Right lobe of liver (tissue), 4 donors: Measurements from ENCODE around the gene SPNS2.

ENCODE experiments used
- POLR2A ChIP-seq: fragments of 450-650 bp; IDR thresholded peaks from one replicate; pipeline ENCODE4 v1.6.1; 2017; ENCODE audit warnings: antibody characterized with exemption, mild to moderate bottlenecking
- TF ChIP-seq, protein P1 (sequence below), 4 donors: fragments of 200-600 bp in 3 of 4; fragments of 450-650 bp in 1 of 4; IDR thresholded peaks; one replicate each; pipeline versions ENCODE4 v1.5.1 to v1.8.0; 2016 to 2022; ENCODE audit warnings: antibody characterized with exemption in 4 of 4, mild to moderate bottlenecking in 2 of 4
- donor health status: DM: no; HTN: no; CAD: no.
- donor health status: DM: no; HTN: no; CAD: no.
- donor health status: DM: no; HTN: yes; CAD: no.

DNA sequence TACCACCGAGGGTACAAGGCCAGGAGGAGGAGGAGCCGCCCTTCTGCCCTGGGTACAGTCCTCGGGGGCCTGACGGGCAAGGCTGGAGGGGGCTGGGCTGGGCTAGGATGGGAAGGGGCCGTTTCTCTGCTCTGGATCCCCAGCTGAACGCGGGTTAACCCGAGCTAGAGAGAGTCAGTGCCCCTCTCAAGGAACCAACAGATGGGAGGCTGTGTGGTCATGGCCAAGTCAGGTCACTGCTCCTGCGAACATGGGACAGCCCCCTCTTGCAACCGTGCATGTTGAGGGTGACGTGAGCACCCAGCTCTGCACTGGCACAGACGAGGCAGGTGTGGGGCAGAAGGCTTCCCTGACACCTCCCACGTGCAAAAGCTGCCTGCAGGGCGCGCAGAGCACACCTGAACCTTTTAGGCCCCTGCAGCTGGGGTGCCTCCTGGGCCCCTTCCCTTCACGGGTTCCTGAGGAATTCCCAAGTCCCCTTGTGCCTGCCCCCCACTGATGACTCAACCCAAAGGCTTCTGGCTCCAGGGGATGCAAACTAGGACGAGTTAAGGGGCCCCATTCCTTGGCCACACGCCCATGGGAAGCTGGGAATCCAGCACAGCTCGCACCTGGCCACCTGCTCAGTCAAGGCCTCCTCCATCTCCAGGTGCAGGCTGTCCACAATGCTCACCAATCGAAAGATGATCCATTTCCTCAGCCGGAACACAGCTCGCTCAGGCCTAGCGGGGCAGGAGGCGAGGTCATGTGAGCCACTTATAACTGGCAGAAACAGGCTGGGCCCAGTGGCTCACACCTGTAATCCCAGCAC, 50.2 kb downstream of the SPNS2 start:
- TF ChIP-seq, protein P1, sequence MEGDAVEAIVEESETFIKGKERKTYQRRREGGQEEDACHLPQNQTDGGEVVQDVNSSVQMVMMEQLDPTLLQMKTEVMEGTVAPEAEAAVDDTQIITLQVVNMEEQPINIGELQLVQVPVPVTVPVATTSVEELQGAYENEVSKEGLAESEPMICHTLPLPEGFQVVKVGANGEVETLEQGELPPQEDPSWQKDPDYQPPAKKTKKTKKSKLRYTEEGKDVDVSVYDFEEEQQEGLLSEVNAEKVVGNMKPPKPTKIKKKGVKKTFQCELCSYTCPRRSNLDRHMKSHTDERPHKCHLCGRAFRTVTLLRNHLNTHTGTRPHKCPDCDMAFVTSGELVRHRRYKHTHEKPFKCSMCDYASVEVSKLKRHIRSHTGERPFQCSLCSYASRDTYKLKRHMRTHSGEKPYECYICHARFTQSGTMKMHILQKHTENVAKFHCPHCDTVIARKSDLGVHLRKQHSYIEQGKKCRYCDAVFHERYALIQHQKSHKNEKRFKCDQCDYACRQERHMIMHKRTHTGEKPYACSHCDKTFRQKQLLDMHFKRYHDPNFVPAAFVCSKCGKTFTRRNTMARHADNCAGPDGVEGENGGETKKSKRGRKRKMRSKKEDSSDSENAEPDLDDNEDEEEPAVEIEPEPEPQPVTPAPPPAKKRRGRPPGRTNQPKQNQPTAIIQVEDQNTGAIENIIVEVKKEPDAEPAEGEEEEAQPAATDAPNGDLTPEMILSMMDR (IDR thresholded peaks at IDR 0.05): no peak
- no peak for TF ChIP-seq POLR2A
